NK-92 (cell line): Measurements from ENCODE around the gene RIMBP3C.
"Not testable (repeated sequence)": the region's sequence is repeated elsewhere in the genome, so short reads cannot be mapped to it uniquely, and the experiment has no call there.

ENCODE experiments used
- DNase-seq: peaks from one replicate; lab custom pipeline; 2025; ENCODE audit not compliant: unreplicated experiment; lab: John Stamatoyannopoulos, UW

RIMBP3C gene

GRCh38 chr22:21532863-21533648 is 18.2 kb downstream of the RIMBP3C start:
- not testable (repeated sequence) for DNase-seq

DNA sequence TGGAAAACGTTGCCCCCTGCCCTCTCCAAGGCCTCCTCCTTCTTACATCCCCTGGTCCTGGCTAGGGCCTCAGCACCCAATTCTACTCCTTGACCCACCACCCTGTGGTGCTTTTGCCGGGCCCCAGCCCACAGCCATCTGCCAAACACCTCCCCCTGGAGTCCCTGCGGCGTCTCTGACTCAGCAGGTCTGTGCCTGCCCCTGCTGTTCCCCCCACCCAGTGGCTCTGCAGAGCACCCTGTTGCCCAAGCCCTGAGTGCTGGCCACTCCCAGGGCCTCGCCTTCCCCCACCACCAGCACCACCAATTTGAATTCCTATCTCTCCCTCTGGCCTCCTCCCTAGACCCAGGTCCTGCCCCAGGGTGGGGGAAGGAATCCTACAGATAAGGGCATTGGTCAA is 19.7 kb downstream of the RIMBP3C start:
- DNase-seq, result not testable (repeated sequence)

DNA sequence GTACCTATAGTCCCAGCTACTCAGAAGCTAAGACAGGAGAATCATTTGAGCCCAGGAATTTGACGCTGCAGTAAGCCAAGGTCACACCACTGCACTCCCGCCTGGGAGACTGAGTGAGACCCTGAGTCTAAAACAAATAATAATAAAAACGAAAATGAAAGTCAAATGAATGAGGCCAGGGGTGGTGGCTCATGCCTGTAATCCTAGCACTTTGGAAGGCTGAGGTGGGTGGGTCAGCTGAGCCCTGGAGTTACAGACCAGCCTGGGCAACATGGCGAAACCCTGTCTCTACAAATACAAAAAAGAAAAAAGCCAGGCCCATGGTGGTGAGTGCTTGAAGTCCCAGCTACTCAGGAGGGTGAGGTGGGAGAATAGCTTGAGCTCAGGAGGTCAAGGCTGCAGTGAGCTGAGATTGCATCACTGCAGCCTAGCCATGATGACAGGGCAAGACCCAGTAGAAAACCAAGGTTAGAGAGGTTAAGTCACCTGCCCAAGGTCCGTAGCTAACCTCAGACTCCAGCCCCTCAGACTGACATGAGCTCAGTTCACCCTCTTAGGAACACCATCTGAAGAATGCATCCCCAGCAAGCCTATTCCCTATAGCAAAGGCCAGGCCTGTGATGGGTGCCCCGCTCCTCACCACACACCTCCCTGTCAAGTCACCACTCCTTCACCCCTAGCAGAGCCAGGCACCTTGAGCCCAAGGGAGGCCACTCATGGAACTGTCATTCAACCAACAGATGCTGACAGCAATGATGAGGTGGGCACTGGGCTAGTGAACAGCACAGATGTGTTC is 24.4 kb downstream of the RIMBP3C start:
- DNase-seq, result not testable (repeated sequence)

GRCh38 chr22:21516970-21517764 is 34.1 kb downstream of the RIMBP3C start:
- DNase-seq, result not testable (repeated sequence)

- DNase-seq, result not testable (repeated sequence)
Observed at GRCh38 chr22:21516522-21516921, 34.7 kb downstream of the RIMBP3C start.

GRCh38 chr22:21515234-21515633 is 36.0 kb downstream of the RIMBP3C start:
- not testable (repeated sequence) for DNase-seq

- not testable (repeated sequence) for DNase-seq
Observed at GRCh38 chr22:21514117-21514516, 37.1 kb downstream of the RIMBP3C start.

GRCh38 chr22:21512022-21512421 is 39.2 kb downstream of the RIMBP3C start:
- not testable (repeated sequence) for DNase-seq

DNA sequence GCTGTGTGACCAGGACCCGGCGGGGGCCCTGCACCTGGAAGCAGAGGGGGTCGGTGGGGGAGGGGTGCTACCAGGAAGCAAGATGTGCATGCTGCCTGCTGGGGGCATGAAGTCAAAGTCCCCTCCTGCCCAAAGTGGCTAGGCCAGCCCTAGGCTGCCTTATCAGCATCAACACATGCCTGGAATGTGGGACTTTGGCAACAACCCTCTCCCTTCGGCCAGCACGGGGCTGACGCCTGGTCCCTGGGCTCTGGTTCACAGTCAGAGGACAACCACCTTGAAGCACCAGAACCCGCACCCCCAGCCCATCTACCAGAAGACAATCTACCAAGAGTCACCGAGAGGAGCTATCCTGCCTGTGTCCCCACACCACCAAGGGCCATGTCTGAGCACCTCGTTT is 40.9 kb downstream of the RIMBP3C start:
- DNase-seq, result not testable (repeated sequence)

DNA sequence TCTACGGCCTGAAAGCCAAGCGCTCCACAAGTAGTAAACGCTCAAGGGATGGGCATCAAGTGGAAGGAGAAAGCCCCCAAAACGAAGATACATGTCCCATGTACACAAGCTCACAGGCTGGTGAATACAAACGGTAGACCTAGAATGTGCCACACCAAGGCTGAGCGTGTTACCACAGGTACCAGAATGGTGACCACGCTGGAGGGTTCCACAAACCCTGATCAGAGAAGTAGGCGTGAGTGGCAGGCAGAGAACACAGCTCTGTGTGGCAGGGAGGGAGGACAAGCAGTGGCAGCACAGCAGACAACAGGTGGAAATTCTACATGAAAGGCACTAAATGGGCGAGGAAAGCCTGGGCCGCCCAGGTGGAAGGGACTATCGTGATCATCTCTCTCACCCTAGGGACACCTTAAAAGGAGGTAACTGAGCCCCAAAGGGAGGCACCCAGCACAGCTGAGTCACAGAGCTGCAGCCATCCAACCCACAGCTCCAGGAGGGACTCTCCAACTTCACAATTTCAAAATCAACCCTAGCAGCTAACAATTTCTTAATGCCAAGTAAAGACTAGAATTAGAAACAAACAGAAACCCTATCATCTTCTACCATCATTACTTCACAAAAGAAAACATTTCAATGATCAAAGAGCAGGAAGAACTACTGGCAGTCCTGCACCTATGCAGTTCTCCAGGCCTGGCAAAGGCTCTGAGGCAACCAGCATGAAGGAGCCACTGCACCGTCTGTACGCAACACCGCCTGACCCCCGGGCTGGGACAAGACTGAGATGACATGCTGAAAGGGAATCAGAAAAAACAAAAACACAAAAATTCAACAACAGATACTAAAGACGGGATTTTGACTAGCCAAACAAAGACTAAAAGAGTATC is 51.4 kb downstream of the RIMBP3C start:
- not testable (repeated sequence) for DNase-seq

GRCh38 chr22:21498489-21498888 is 52.8 kb downstream of the RIMBP3C start:
- DNase-seq, result not testable (repeated sequence)

DNA sequence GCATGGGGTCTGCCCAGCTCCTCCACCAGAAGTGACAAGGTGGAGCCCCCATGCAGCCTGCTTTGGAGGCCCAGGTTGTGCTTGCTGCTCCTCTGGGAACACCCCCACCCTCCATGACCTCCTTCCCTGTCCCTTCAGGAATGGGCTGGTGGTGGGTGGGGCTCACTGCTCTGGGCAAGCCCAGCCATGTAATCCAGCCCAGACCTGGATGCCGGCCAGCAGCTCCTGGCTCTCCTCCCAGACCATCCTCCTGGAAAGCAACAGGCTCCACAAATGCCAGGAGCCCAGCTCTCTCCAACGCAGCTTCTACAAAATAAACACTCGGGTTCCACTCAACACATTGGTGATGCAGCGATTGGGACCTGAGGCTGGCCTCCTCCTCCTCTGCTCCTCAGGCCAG is 53.3 kb downstream of the RIMBP3C start:
- DNase-seq, result not testable (repeated sequence)
